Gastrocnemius medialis (tissue), 4 donors: ENCODE measurements around the gene ESCO1. TPM values are rescaled to one million over a fixed set of nuclear protein-coding genes. Genes with fewer than 3 reads are reported as not detected.

Experiments
- ATAC-seq, 2 donors: fragments of 150-250 bp; one replicate each; pipeline ENCODE4 v1.9.1; 2016
- DNase-seq, 2 donors: peaks; one replicate each; pipeline ENCODE4 v3.0.0-alpha.2; 2019
- H3K27ac ChIP-seq, 4 donors: fragments of 200-600 bp; sonication (generic); 1 replicate in 1 of 4; 2 replicates in 3 of 4; pipeline ENCODE4 v1.5.1; 2016 to 2018; ENCODE audit warnings: mild to moderate bottlenecking in 2 of 4, moderate library complexity in 1 of 4
- H3K27me3 ChIP-seq, 3 donors: fragments of 200-600 bp; sonication (generic) in 2 of 3; 1 replicate in 1 of 3; 2 replicates in 2 of 3; pipeline versions ENCODE4 v1.5.1 to v1.6.0; 2016 to 2019; ENCODE audit warnings: mild to moderate bottlenecking in 1 of 3, moderate library complexity in 1 of 3
- H3K36me3 ChIP-seq, 2 donors: fragments of 200-600 bp; sonication (generic) in 1 of 2; one replicate each; pipeline ENCODE4 v1.5.1; 2017 to 2018
- H3K4me1 ChIP-seq, 2 donors: fragments of 200-600 bp; sonication (generic) in 1 of 2; one replicate each; pipeline ENCODE4 v1.5.1; 2016 to 2017; ENCODE audit warnings: mild to moderate bottlenecking in 2 of 2
- H3K4me3 ChIP-seq, 4 donors: fragments of 200-600 bp; sonication (generic) in 3 of 4; 1 replicate in 1 of 4; 2 replicates in 3 of 4; pipeline ENCODE4 v1.5.1; 2016 to 2019; ENCODE audit warnings: mild to moderate bottlenecking in 2 of 4
- H3K9me3 ChIP-seq, 3 donors: fragments of 200-600 bp; sonication (generic) in 2 of 3; 1 replicate in 1 of 3; 2 replicates in 2 of 3; pipeline ENCODE4 v1.5.1; 2016 to 2019
- POLR2A ChIP-seq, 2 donors: fragments of 450-650 bp; IDR thresholded peaks; one replicate each; pipeline ENCODE4 v1.6.1; 2017; ENCODE audit warnings: antibody characterized with exemption in 2 of 2, mild to moderate bottlenecking in 2 of 2, moderate library complexity in 2 of 2
- in situ Hi-C, 4 donors: fragments of 200-750 bp; cut with MboI; loops; one replicate each; pipeline versions ENCODE4 v1.15.0 to v1.8.0; 2017; ENCODE audit warnings: low sequenced_read_pairs in 4 of 4
- intact Hi-C: fragments of 100-400 bp; cut with DNase I; formaldehyde crosslinking; loops from one replicate; pipeline ENCODE4 v1.15.1; 2023; ENCODE audit warnings: low total_unique reads
- total RNA-seq, 4 donors: library from RNA; depleted of rRNA; stranded (reverse); fragments of >200 nt; gene quantifications; one replicate each; pipeline versions ENCODE4 v1.1.0 to v1.2.3, GENCODE V29; 2016
- TF ChIP-seq, protein P1 (sequence below), 5 experiments: fragments of 450-650 bp in 3 of 5; fragments of 200-600 bp in 2 of 5; sonication (generic) in 2 of 5; IDR thresholded peaks in 4 of 5; conservative IDR thresholded peaks in 1 of 5; 1 replicate in 4 of 5; 2 replicates in 1 of 5; pipeline ENCODE4 v1.5.1; 2016 to 2019; ENCODE audit warnings: antibody characterized with exemption in 5 of 5, mild to moderate bottlenecking in 3 of 5, moderate library complexity in 3 of 5

ESCO1 gene
- total RNA-seq, 4 donors from 2014 or later, result 12.1 to 17.9 (median 17.4) TPM

DNA sequence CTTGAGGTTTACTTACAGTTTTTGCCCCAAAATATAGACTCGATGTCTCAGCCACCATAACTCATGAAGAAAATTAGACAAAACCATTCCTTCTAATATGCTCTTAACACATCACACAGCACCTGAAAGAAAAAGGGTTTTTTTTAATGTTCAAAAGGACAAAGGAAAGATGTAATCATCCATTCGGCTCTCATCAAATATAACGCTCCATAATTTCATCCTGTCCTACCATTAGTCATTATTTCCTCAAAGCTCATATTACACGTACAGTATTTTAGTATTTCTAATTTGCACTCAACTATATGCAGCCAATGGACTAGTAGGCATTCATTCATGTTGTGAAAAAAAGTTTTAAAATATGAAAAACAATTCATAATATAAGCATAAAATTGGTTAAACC is 24.8 kb downstream of the ESCO1 start:
- peaks cover 0 to 42% of the 10 kb centered on the region in 2 donors for H3K36me3 ChIP-seq
- intact Hi-C loops, result no loop called here
- H3K27me3 ChIP-seq, result no peaks in the 10 kb centered on the region
- H3K9me3 ChIP-seq, result no peaks in the 10 kb centered on the region
- no peak for TF ChIP-seq POLR2A (IDR thresholded peaks at IDR 0.05)
- TF ChIP-seq, protein P1, sequence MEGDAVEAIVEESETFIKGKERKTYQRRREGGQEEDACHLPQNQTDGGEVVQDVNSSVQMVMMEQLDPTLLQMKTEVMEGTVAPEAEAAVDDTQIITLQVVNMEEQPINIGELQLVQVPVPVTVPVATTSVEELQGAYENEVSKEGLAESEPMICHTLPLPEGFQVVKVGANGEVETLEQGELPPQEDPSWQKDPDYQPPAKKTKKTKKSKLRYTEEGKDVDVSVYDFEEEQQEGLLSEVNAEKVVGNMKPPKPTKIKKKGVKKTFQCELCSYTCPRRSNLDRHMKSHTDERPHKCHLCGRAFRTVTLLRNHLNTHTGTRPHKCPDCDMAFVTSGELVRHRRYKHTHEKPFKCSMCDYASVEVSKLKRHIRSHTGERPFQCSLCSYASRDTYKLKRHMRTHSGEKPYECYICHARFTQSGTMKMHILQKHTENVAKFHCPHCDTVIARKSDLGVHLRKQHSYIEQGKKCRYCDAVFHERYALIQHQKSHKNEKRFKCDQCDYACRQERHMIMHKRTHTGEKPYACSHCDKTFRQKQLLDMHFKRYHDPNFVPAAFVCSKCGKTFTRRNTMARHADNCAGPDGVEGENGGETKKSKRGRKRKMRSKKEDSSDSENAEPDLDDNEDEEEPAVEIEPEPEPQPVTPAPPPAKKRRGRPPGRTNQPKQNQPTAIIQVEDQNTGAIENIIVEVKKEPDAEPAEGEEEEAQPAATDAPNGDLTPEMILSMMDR (IDR thresholded peaks at IDR 0.05 in 4 of 5, conservative IDR thresholded peaks at IDR 0.05 in 1 of 5), result no peak
- in situ Hi-C loops, result no loop called here
- peaks cover 12 to 17% of the 10 kb centered on the region in 2 donors for H3K4me1 ChIP-seq
- no peak overlapping the region for H3K4me3 ChIP-seq
- ATAC-seq (no peak), DNase-seq (no peak)
- no peak overlapping the region for H3K27ac ChIP-seq

DNA sequence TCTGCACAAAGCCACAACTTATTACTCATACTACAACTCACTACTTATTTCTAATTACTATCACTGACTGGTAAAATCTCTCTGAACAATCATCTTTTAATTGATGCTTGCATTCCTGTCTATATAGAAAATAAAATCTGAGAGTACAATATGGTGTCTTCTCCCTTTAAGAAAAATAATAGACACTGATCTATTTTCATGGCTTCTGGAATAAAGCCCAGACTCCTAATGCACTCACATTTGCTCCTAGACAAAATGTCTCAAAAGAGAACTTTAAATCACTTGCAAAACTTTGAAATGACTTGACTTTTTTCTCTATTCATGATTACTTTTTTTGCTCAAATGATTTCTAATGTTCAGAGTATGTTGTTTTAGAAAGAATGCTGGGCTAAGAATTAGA is 28.7 kb downstream of the ESCO1 start:
- in situ Hi-C loops, result no loop called here
- ATAC-seq, result no peak
- Histone ChIP-seq H3K9me3 (no peaks in the 10 kb centered on the region), H3K4me1 (peaks cover 12 to 17% of the 10 kb centered on the region in 2 donors), H3K4me3 (no peak overlapping the region), H3K36me3 (peaks cover 4 to 75% of the 10 kb centered on the region in 2 donors), H3K27ac (peak overlapping the region in 1 of 4 donors; percentile 1), H3K27me3 (no peaks in the 10 kb centered on the region)
- no peak for DNase-seq
- intact Hi-C loops, result no loop called here
- TF ChIP-seq, protein P1 (IDR thresholded peaks at IDR 0.05 in 4 of 5, conservative IDR thresholded peaks at IDR 0.05 in 1 of 5), result no peak
- no peak for TF ChIP-seq POLR2A (IDR thresholded peaks at IDR 0.05)

DNA sequence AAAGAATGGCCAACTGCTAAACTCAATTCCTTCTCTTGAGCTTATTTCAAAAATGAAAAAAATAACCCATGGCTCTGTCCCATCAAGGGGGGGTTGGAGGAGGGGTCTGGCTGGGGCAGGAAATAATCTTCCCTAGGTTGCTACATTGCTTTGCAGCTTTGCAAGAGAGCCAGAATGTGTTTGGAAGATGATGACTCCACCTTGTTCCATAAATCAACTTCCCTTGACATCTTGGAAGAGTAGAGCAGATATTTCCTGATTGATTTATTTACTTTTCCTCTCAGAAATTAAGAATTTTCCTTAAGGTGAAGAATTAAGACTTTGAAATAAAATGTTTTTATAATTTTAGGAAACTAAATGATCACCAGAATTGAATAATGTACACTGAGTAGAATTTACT is 41.3 kb downstream of the ESCO1 start:
- Histone ChIP-seq H3K4me1 (no peaks in the 10 kb centered on the region), H3K36me3 (peaks cover 0 to 34% of the 10 kb centered on the region in 2 donors), H3K9me3 (no peaks in the 10 kb centered on the region), H3K27me3 (no peaks in the 10 kb centered on the region), H3K4me3 (no peak overlapping the region), H3K27ac (peak overlapping the region in 1 of 4 donors; percentile 46)
- TF ChIP-seq, protein P1 (IDR thresholded peaks at IDR 0.05 in 4 of 5, conservative IDR thresholded peaks at IDR 0.05 in 1 of 5), result no peak
- no peak for TF ChIP-seq POLR2A (IDR thresholded peaks at IDR 0.05)
- DNase-seq, result no peak
- in situ Hi-C loops (no loop called here), intact Hi-C loops (no loop called here)
- no peak for ATAC-seq

DNA sequence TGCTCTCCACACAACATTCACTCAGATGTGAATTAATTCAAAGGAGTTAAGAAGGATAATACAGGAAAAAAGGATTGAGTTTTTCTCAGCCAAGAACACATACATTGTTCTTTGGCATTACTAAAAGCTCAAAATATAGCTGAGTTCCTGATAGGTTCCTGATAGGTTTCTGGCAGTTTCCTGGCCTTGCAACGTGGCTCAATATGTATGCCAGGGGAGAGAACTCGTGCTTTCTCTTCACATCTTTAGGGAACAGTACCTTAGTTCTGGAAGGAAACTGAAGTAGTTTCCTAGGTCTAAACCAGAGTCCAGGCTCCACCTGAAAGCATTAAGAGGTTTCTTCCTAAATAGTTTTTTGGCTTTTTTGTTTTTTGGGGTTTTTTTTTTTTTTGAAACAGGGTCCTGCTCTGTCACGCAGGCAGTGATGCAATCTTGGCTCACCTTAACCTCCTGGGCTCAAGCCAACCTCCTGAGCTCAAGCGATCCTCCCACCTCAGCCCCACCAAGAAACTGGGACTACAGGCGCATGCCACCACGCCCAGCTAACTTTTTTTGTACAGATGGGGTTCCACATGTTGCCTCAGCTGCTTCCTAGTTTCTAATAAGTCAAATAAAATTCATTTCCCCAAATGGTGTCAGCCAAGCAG is 42.8 kb downstream of the ESCO1 start:
- H3K36me3 ChIP-seq, result peaks cover 0 to 23% of the 10 kb centered on the region in 2 donors
- no peaks in the 10 kb centered on the region for H3K4me1 ChIP-seq
- H3K9me3 ChIP-seq, result no peaks in the 10 kb centered on the region
- H3K27ac ChIP-seq, result peak overlapping the region in 2 of 4 donors; percentile 24 to 46
- in situ Hi-C loops, result no loop called here
- H3K4me3 ChIP-seq, result no peak overlapping the region
- ATAC-seq (no peak), DNase-seq (no peak)
- no peak for TF ChIP-seq POLR2A (IDR thresholded peaks at IDR 0.05)
- TF ChIP-seq, protein P1 (IDR thresholded peaks at IDR 0.05 in 4 of 5, conservative IDR thresholded peaks at IDR 0.05 in 1 of 5), result no peak
- no peaks in the 10 kb centered on the region for H3K27me3 ChIP-seq
- intact Hi-C loops, result no loop called here
